IgD-negative memory B cell (primary cell): ENCODE results near the gene MED27. TPM values are rescaled to one million over a fixed set of nuclear protein-coding genes. Genes with fewer than 3 reads are reported as not detected.
A peak's percentile ranks its signal among the peaks of the same experiment; 100 is the strongest.
"Not testable (repeated sequence)": the region's sequence is repeated elsewhere in the genome, so short reads cannot be mapped to it uniquely, and the experiment has no call there.

Experiments
- H3K27ac Mint-ChIP-seq, 3 donors: one replicate each; pipeline ENCODE4 v1.8.0; 2020 to 2022; ENCODE audit warnings: mild to moderate bottlenecking in 3 of 3, mixed read lengths in 3 of 3, moderate library complexity in 1 of 3
- H3K27me3 Mint-ChIP-seq: one replicate; pipeline ENCODE4 v1.8.0; 2021; ENCODE audit warnings: mixed read lengths
- H3K36me3 Mint-ChIP-seq: one replicate; pipeline ENCODE4 v1.8.0; 2020; ENCODE audit warnings: mild to moderate bottlenecking, mixed read lengths
- H3K4me1 Mint-ChIP-seq, 3 donors: one replicate each; pipeline ENCODE4 v1.8.0; 2020 to 2022; ENCODE audit warnings: mixed read lengths in 3 of 3, mild to moderate bottlenecking in 1 of 3
- H3K4me3 Mint-ChIP-seq, 4 donors: one replicate each; pipeline ENCODE4 v1.8.0; 2020 to 2022; ENCODE audit warnings: mild to moderate bottlenecking in 4 of 4, mixed read lengths in 4 of 4, moderate library complexity in 3 of 4
- H3K9me3 Mint-ChIP-seq, 3 donors: one replicate each; pipeline ENCODE4 v1.8.0; 2020 to 2021; ENCODE audit warnings: mixed read lengths in 3 of 3, mild to moderate bottlenecking in 1 of 3
- polyA plus RNA-seq: library from polyadenylated mRNA; unstranded; fragments of 300-500 nt; fragmentation: Illumina TruSeq; gene quantifications from one replicate; pipeline ENCODE4 v1.2.3, GENCODE V29; 2021

The MED27 gene
- polyA plus RNA-seq, 1 donor from 2014 or later, result 33.7 TPM

DNA sequence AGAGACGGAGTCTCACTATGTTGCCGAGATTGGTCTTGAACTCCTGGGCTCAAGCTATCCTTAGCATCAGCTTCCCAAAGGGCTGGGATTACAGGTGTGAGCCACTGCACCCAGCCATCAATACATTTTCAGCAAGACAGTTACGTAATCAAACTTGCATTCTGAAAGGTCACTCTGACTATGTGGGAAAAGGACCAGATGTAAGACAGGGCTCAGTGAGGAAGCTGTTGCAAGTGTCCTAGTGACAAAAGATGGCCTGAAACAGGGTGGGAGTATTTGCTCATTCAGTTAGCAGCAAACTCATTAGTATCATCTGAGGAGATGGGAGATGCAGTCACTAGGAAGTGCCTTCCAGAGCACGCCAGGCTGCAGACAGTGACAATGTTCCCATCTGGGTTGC is 16.9 kb downstream of the MED27 start:
- no peak overlapping the region for H3K4me3 Mint-ChIP-seq
- H3K9me3 Mint-ChIP-seq, result peaks cover 0 to 14% (median 4%) of the 10 kb centered on the region in 3 donors
- peaks cover 9% of the 10 kb centered on the region for H3K36me3 Mint-ChIP-seq
- no peaks in the 10 kb centered on the region for H3K27me3 Mint-ChIP-seq
- H3K4me1 Mint-ChIP-seq, result peaks cover 0 to 9% (median 5%) of the 10 kb centered on the region in 3 donors
- no peak overlapping the region for H3K27ac Mint-ChIP-seq

DNA sequence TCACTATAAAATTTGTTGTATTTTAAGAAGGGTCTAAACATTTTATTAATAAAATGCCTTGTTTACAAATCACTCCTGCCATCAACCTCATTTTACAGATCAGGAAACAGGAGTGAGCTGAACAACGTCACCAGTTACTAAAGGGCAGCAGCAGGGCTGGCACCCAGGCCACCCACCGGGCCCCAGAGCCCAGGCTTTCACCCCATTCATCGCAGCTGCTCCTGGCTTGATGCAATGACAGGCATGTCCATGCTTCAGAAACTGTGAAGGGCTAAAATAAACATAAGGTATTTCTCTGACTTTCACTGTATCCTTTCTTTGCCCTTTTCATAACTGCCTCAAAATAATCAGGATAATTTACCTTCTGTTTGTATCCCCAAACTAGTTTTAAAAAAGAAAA is 18.1 kb downstream of the MED27 start:
- Mint-ChIP-seq H3K4me3 (no peak overlapping the region), H3K27me3 (no peaks in the 10 kb centered on the region), H3K36me3 (peaks cover 15% of the 10 kb centered on the region), H3K27ac (no peak overlapping the region), H3K9me3 (peaks cover 0 to 14% (median 4%) of the 10 kb centered on the region in 3 donors), H3K4me1 (peaks cover 5 to 9% (median 6%) of the 10 kb centered on the region in 3 donors)

DNA sequence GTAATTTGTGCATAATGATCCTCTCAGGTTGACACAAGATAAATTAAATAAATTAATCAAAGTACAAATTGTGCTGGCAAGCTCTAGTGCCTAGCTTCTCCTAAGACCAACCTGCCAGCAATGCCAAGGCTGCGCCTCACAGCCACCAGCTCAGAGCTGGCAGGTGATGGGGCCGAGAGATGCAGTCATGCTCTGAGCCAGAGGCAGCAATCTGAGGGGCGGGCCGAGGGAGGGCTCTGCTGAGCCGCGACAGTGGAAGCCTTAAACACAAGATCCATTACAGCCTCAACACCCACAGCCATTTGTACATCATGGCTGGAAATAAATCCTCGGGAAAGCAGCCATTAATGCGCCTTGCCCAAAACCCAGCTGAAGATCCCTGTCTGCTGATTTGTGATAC is 20.3 kb downstream of the MED27 start:
- no peak overlapping the region for H3K4me3 Mint-ChIP-seq
- peaks cover 6 to 12% (median 9%) of the 10 kb centered on the region in 3 donors for H3K4me1 Mint-ChIP-seq
- H3K27ac Mint-ChIP-seq, result no peak overlapping the region

DNA sequence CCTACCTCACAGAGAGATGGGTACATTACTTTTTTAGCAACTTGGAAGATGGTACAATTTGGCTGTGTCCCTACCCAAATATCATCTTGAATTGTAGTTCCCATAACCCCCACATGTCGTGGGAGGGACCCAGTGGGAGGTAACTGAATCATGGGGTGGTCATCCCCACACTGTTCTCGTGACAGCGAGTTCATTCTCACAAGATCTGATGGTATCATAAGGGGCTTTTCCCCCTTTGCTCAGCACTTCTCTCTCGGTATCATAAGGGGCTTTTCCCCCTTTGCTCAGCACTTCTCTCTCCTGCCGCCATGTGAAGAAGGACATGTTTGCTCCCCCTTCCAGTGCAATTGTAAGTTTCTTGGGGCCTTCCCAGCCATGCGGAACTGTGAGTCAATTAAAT is 21.4 kb downstream of the MED27 start:
- H3K4me1 Mint-ChIP-seq, result peaks cover 5 to 12% (median 9%) of the 10 kb centered on the region in 3 donors
- H3K36me3 Mint-ChIP-seq, result peaks cover 15% of the 10 kb centered on the region
- not testable (repeated sequence) for H3K27ac Mint-ChIP-seq, H3K27me3 Mint-ChIP-seq, H3K4me3 Mint-ChIP-seq
- H3K9me3 Mint-ChIP-seq, result peaks cover 0 to 14% (median 4%) of the 10 kb centered on the region in 3 donors

More for the DNA sequence above, 20.3 kb downstream of the MED27 start:
- peaks cover 0 to 14% (median 4%) of the 10 kb centered on the region in 3 donors for H3K9me3 Mint-ChIP-seq
- H3K27me3 Mint-ChIP-seq, result no peaks in the 10 kb centered on the region
- peaks cover 15% of the 10 kb centered on the region for H3K36me3 Mint-ChIP-seq

DNA sequence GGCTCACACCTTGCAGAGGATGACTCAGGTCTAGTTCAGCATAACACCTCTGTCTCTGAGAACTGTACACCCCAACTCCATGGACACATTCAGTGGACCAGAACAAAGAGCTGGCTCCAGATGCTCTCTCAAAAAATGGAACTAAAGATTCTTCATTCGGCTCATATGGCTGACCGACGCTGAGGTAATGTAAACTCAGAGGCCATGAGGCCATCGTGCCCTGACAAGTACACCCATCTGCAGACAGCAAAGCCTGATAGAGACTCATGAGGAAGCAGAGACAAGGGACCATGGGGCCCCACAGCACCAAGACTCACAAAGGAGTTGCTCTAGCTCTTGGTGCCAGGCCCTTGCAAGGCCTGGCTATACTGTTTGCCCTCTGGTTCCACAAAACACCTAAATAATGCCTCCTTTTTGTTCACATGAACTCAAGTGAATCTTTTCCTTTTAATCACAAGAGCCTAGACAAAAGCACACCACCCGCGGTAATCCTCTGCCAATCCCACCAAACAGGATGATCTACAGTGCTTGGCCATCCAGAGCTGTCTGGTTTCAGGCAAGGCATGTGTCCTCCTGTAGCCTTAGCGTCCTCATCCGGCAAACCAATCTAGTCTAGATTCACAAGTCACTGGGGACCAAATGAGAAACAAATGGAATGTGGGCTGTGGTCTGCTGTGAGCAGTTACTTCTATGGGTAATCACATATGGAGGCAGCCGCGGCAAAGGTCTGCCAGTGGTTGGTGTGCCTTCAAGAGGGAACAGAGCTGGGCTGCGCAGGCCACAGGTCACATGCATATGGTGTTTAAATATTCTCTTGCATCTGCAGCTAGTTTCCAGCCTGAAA is 22.7 kb downstream of the MED27 start:
- Mint-ChIP-seq H3K4me3 (no peak overlapping the region), H3K36me3 (peaks cover 15% of the 10 kb centered on the region), H3K27ac (no peak overlapping the region), H3K27me3 (no peaks in the 10 kb centered on the region), H3K4me1 (peaks cover 5 to 10% (median 9%) of the 10 kb centered on the region in 3 donors), H3K9me3 (peaks cover 0 to 14% (median 4%) of the 10 kb centered on the region in 3 donors)

DNA sequence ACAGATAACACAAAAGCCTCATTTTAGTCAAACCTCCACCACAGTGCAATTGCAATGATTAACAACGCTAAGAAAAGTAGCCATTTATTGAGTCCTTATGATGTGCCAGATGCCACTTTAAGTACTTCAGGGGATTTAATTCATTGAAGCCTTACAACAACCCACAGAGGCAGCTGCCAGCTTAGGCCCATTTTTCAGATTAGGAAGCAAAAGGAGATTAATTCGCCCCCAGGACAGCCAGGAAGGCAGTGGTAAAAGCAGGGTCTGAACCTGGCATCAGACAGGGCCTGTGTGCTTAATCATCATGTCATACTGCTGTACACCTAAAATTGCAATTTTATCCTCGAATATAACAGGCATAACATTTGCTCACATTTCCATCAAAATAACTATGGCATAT is 23.9 kb downstream of the MED27 start:
- Mint-ChIP-seq H3K9me3 (peaks cover 0 to 14% (median 4%) of the 10 kb centered on the region in 3 donors), H3K4me1 (peaks cover 6 to 9% (median 7%) of the 10 kb centered on the region in 3 donors), H3K36me3 (peaks cover 15% of the 10 kb centered on the region)

DNA sequence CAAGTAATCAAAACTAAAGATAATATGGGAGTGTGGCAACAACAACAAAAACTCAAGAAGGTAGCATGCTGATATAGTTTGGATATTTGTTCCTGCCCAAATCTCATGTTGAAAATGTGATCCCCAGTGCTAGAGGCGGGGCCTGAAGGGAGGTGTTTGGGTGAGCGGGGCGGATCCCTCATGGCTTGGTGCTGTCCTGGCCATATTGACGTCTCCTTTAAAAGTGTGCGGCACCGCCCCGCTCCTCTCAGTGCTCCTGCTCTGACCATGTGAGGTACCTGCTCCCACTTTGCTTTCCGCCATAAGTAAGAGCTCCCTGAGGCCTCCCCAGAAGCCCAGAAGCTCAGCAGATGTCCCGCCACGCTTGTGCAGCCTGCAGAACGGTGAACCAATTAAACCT is 25.6 kb downstream of the MED27 start:
- Mint-ChIP-seq H3K27ac (no peak overlapping the region), H3K27me3 (no peaks in the 10 kb centered on the region), H3K4me3 (no peak overlapping the region)

More for the DNA sequence above, 23.9 kb downstream of the MED27 start:
- Mint-ChIP-seq H3K27me3 (no peaks in the 10 kb centered on the region), H3K4me3 (no peak overlapping the region), H3K27ac (no peak overlapping the region)

DNA sequence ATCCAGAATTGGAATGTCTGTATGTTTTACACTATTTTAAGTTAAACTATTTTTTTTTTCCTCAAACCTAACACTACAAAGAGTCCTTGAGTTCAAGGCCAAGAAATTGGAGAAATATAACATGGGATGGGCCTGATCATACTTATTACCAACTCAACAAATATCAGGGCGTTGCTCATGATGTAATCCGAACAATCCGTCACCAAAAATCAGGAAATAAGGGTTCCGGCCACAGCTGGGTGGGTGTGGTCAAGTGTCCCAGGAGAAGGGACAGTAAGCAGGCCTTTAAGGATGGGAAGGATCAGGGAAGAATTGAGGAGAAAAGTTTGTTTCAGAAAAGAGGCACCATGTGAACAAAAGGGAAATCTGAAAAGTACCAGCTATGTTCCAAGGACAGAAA is 29.8 kb downstream of the MED27 start:
- Mint-ChIP-seq H3K36me3 (no peaks in the 10 kb centered on the region), H3K27me3 (no peaks in the 10 kb centered on the region), H3K4me3 (no peak overlapping the region), H3K4me1 (peaks cover 2 to 12% (median 4%) of the 10 kb centered on the region in 3 donors), H3K9me3 (no peaks in the 10 kb centered on the region), H3K27ac (no peak overlapping the region)

More for the DNA sequence above, 25.6 kb downstream of the MED27 start:
- H3K36me3 Mint-ChIP-seq, result peaks cover 11% of the 10 kb centered on the region
- H3K9me3 Mint-ChIP-seq, result peaks cover 0 to 6% (median 4%) of the 10 kb centered on the region in 3 donors
- peaks cover 7 to 11% (median 11%) of the 10 kb centered on the region in 3 donors for H3K4me1 Mint-ChIP-seq

DNA sequence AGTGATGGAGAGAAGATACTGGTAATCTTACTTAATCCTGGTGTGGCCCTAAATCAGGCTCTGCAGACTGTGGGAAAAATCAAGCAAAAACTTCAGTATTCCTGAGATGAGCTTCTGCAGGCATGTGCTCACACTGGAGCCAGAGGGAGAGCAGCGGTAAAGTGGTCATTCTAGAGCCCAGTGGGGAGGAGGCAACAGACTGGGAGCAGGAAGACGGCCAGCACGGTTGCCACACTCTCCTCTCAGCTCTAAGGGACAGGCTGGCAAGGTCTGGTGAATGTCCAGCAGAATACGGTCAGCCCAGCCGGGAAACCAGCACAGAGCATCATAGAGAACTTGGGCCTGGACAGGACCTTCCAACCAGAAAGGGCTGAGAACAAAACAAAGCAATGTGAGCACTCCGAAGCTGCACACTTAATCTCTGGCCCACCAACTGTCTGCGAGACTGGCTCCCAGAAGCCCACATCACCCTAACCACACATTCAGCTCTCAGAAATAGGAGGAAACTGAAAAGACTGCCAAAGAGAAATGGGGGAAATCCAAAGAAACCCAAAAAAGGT is 30.3 kb downstream of the MED27 start:
- peaks cover 0 to 12% (median 4%) of the 10 kb centered on the region in 3 donors for H3K4me1 Mint-ChIP-seq
- H3K4me3 Mint-ChIP-seq, result no peak overlapping the region
- H3K9me3 Mint-ChIP-seq, result no peaks in the 10 kb centered on the region
- no peaks in the 10 kb centered on the region for H3K27me3 Mint-ChIP-seq
- H3K27ac Mint-ChIP-seq, result no peak overlapping the region
- no peaks in the 10 kb centered on the region for H3K36me3 Mint-ChIP-seq

DNA sequence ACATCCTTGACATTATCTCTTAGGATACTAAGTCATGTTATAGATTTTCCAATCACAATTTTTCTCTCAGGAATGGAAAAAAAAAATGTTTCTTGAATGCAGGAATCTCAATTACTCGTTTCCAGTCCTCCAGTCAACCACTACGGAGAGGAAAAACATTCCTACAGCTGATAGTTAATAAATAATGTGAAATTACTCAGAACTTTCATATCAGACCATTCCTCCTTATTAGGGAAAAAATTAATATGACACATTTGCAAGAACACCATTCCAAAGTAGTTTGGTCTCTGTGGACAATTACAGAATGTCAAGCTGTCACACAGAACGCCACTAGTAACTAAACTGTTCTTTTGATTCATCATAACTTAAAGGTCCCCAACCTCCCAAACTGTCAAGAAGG is 31.5 kb downstream of the MED27 start:
- Mint-ChIP-seq H3K27ac (no peak overlapping the region), H3K4me3 (no peak overlapping the region), H3K36me3 (no peaks in the 10 kb centered on the region), H3K27me3 (no peaks in the 10 kb centered on the region), H3K9me3 (no peaks in the 10 kb centered on the region), H3K4me1 (peaks cover 0 to 11% (median 5%) of the 10 kb centered on the region in 3 donors)

DNA sequence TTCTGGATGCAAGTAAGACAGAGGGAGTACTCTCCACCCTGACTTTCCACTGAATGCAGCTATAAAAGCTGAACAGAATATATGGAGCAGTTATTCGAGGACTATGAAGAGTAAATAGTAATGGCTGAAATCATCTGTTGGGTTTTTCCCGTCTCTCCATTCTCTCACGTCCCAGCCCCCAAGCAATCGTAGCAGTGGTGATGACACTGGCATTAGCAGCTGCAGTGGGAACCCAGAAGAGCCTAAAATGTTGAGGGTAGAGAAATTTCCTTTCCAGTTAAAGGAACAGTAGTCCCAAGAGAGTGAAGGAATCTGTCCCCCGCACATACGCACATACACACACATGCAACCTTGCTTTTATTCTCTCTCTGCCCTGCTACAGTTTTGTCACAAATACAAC is 33.2 kb downstream of the MED27 start:
- Mint-ChIP-seq H3K9me3 (no peaks in the 10 kb centered on the region), H3K4me1 (peaks cover 0 to 11% (median 5%) of the 10 kb centered on the region in 3 donors), H3K36me3 (no peaks in the 10 kb centered on the region), H3K27ac (no peak overlapping the region), H3K27me3 (no peaks in the 10 kb centered on the region), H3K4me3 (no peak overlapping the region)

DNA sequence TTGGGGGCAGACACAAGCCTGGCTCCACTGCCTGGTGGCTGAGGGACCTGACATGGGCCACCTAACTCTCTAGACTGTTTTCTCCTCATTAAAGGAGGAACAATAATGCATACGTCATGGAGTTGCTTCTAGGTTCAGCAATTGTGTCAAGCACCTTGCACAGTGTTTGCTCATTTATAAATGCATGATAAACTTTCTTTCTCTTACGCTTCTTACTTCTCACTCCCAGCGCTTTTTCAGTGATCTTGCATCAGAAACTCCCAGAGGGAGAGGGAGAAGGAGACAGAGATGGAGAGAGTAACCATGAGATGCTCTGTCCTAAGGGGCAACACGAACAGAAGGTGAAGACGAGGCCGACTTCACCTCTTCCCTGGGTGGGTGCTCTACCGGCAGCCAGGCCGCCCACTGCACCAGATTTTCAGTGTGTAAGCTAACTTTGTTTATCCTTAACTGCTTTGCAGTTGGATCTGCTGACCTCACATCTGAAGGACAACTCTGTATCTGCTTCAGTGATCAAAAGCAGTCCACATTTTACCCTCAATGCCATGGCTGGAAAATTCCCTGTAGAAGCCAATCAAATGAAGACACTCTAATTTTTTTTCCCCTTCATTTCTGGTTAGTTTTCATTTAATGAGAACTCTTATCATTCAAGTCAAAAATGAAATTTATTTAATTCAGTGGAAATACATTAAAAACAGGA is 35.3 kb downstream of the MED27 start:
- Mint-ChIP-seq H3K36me3 (no peaks in the 10 kb centered on the region), H3K27ac (no peak overlapping the region), H3K4me1 (peaks cover 0 to 5% (median 3%) of the 10 kb centered on the region in 3 donors), H3K27me3 (no peaks in the 10 kb centered on the region), H3K9me3 (no peaks in the 10 kb centered on the region), H3K4me3 (peak overlapping the region in 1 of 4 donors; percentile 4)

DNA sequence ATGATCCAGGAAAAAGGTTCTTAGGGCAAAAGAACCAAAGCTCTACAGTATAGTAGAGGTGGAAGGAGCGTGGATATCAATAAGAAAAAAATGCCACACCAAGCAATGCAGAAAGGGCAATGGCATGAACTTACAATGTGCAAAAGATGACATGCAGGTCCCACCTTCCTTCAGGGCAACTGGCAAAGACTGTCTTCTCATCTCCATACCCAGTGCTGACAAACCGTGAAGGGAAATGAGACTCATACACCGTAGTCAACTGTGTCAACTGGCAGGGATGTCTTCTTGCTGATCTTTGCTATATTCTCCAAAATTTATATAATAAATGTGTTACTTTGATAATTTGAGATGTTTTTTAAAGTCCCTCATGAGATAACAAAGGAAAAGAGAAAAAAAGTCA is 36.0 kb downstream of the MED27 start:
- H3K4me3 Mint-ChIP-seq, result no peak overlapping the region
- H3K9me3 Mint-ChIP-seq, result no peaks in the 10 kb centered on the region
- H3K27ac Mint-ChIP-seq, result no peak overlapping the region
- H3K4me1 Mint-ChIP-seq, result peaks cover 0 to 3% (median 3%) of the 10 kb centered on the region in 3 donors
- no peaks in the 10 kb centered on the region for H3K36me3 Mint-ChIP-seq
- no peaks in the 10 kb centered on the region for H3K27me3 Mint-ChIP-seq

DNA sequence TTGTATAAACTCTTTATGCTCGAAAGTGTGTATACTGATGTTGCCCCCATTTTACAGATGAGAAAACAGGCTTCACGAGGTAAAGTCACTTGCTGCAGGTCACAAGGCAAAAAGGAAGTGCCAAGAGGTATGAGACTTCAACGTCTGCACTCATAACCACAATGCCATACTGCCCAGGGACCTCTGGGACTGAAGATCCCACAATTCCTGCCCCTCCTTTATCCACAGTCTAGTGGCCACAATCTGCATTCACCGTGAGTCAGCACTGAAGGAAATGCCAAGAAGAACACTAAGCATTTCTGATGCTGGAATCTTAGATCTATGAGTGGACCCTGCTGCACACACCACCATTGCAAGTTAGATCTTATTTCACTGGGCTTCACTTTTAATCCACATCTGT is 37.3 kb downstream of the MED27 start:
- Mint-ChIP-seq H3K27me3 (no peaks in the 10 kb centered on the region), H3K4me1 (peaks cover 0 to 5% (median 3%) of the 10 kb centered on the region in 3 donors), H3K36me3 (no peaks in the 10 kb centered on the region), H3K4me3 (no peak overlapping the region), H3K9me3 (no peaks in the 10 kb centered on the region), H3K27ac (no peak overlapping the region)

DNA sequence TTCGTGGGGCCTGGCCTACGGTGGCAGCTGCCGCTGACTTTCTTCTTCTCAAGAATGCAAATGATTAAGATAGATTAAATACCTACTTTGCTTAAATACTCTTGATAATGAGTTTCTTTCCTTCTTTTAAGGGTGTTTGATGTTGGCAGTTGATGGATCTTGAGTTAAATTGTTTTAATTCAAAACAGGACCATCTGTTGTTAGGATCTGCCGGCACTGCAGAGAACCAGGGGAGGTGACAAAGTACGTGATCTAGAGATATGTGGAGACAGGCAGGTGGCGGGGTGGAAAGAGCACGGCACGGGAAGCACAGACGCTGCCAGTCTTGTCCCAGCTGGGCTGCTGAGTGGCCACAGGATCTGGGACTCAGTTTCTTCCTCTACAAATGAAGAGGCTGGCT is 37.9 kb downstream of the MED27 start:
- Mint-ChIP-seq H3K27ac (no peak overlapping the region), H3K4me3 (no peak overlapping the region), H3K27me3 (no peaks in the 10 kb centered on the region), H3K9me3 (no peaks in the 10 kb centered on the region), H3K36me3 (no peaks in the 10 kb centered on the region), H3K4me1 (peaks cover 0 to 5% (median 3%) of the 10 kb centered on the region in 3 donors)
